ENCODE results near the gene XRCC4. TPM values are rescaled to one million over a fixed set of nuclear protein-coding genes. Genes with fewer than 3 reads are reported as not detected.
"Not testable (repeated sequence)": the region's sequence is repeated elsewhere in the genome, so short reads cannot be mapped to it uniquely, and the experiment has no call there.

Gene XRCC4
- total RNA-seq, 1 donor from 2014 or later = 6.2 TPM

- ATAC-seq = no peak
Measured at GRCh38 chr5:83354958-83355357, 277.6 kb downstream of the XRCC4 start.

GRCh38 chr5:83355482-83356014 is 278.2 kb downstream of the XRCC4 start:
- ATAC-seq = not testable (repeated sequence)

DNA sequence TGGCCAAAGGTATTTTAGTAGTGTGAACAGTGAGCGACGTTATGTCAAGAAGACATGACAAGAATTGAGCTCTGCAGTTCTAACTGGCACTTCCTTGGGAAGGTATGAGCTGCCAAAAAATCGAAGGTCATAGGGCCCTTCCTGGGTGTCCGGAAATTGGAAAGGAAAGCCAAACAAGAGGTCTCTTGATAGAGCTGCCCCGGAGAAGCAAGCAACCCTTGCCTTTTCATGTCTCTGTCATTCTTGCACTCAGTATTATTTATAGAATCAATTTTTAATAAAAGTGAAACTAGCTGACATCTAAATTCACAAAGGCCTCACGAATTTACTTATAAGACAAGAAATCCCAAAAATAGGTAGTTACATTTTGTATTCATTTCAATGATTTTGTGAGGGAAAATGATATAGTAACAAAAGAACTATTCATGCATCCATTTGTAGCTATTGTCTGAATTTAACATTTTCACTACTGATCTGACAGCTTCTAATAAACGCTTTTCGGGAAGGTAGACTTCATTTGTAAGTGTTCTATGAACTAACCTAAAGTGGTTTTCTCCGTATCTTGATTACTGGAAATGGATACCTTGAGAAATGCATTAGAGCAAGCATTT is 280.4 kb downstream of the XRCC4 start:
- no peak for ATAC-seq

DNA sequence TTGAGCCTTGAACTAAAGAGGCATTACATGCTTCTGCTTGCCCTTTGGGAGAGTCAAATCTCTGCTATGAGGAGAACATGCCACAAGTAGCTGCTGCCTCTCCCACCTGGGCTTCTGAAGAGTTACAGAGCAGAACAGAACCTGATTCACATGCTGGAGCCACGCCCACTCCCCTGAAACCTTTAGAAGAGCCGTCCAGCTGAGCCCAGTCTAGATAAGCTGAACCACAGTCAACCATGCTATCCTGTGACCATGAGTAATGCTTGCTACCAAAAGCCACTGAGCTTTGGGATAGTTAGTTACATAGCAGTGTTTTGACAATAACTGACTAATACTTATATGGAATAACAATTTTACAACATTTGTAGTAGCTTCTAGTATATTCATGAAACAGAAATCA is 283.2 kb downstream of the XRCC4 start:
- ATAC-seq = no peak

- ATAC-seq = no peak
Measured at GRCh38 chr5:83362526-83362925, 285.2 kb downstream of the XRCC4 start.

DNA sequence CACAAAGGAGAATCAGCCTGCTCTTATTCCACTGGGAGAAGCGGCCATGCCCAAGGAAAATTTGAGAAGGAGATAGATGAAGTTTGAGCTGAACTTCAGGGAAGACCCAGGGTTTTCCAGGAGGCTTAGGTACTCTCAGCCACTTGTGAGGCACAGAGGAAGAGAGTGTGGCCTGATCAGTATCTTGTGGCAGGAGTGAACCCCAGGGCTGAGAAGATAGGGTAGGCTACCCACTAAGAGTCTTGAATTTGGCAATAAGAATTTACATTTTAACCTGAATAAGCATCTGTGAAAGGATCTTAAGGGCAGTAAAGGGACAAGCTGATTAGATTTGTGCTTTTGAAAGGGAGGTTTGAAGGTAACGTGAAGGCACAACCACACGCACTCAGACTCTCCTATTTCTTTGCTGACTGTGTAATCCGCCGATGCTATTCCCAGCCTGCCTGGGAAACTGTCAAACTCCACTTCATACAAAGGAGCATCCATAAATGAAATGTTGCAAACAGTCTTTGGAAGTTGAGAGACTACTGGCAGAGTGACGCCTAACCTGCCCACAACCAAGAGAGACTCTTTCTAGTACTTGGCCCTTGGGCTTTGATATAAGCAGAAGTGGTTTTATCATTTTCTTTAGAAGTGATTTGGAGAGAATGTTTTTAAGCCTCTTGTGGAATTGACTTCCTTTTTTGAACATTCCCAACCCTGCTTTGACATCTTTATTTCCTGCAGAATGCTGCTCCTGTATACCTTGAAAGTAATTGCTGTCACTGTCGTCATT is 286.0 kb downstream of the XRCC4 start:
- no peak for ATAC-seq

- no peak for ATAC-seq
Measured at GRCh38 chr5:83363886-83364275, 286.5 kb downstream of the XRCC4 start.

DNA sequence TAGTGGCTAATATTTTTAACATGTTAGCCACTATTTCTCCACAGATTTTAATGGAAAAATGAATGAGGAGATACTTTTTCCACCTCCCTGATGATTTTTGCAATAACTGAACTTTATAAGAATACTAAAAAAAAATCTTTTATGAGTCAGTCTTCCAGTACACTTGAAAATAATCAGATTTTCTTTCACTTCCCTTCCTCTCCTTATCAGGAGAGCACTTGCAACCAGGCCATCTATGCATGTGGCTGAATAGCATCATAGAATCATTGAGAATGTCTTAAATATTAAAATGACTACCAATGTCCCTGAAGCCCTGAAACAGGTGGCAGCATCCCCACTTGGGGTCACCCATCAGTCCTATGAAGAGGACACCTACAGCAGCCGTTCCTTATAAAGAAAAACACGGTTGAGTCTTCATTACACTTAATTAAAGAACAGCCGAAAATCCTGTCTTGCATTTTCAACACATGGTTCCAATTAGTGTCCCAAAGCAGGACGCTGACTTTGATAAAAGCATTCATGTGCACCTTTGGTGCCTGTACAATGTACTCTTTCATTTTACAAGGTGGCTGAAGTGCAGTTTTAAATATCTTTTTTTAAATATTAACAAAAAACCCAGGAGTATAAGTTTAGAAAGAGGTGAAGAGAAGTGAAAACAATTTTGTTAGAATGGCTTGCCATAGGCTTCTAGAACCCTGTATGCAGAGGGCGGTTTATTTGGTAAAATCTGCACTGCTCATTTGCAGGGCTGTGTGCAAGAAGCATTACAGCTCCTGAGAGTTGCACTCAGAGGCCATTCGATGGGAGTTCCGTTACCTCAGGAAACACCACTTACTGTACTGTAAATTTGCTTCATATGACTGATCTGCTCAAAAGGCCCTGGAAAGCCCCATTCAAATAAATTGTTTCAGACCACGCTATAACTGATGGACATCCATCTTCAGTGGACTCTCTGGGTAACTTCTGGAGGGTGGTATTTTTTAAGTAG is 287.3 kb downstream of the XRCC4 start:
- no peak for ATAC-seq

DNA sequence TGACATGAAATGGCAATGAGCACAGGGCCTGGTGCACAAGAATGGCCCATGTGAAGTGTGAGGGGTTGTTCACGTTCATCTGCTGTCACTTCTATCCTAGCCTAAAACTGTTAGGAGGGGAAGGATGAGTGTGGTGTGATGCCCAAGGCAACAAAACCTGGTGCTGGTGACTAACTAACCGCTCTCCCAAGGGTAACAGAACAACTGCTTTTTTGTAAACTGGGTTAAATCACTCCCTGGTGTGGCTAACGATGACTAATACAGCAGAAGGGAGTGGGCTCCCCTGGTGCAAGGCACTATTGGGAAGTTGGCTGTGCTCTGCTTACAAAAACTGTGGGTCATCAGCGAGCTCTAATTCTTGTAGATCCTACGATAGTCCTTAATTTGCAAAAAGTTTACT is 291.0 kb downstream of the XRCC4 start:
- no peak for ATAC-seq

DNA sequence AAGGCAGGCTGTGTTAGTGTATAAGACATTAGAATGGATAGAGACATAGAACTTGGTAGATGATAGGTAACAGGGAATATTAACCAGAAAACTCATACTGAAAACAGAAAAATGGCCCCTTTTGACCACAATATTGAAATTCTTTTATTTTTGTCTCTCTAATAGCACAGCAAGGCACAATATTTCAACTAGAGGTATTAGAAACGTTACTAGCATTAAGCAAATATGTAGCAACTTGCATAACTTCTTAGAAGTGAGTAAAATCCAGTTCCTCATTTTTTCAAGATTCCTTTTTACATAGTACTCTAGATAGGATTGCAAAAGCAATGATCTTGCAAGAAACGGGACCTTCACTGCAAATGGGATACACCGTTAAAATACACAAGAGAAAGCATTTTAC is 291.5 kb downstream of the XRCC4 start:
- no peak for ATAC-seq

- no peak for ATAC-seq
Measured at GRCh38 chr5:83370957-83371356, 293.6 kb downstream of the XRCC4 start.

- ATAC-seq = no peak
Measured at GRCh38 chr5:83371726-83372125, 294.4 kb downstream of the XRCC4 start.

DNA sequence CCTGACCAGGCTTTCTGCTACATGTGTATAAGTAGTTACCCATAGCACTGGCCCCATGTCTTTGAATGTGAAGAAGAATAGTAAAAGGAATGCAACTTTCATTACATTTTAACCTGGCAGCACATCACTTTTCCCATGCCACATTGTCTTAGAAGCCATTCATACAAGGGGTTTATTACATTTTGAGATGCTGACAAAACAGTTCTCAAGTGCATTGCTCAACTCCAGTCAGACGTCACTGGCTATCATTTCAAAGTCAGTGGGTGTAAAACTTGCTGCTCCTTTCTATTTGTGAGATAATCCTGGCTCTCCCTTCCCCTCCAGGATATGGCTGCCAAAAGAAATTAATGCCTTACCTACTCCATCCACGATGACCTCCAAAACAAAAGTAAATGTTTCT is 297.2 kb downstream of the XRCC4 start:
- ATAC-seq = no peak

DNA sequence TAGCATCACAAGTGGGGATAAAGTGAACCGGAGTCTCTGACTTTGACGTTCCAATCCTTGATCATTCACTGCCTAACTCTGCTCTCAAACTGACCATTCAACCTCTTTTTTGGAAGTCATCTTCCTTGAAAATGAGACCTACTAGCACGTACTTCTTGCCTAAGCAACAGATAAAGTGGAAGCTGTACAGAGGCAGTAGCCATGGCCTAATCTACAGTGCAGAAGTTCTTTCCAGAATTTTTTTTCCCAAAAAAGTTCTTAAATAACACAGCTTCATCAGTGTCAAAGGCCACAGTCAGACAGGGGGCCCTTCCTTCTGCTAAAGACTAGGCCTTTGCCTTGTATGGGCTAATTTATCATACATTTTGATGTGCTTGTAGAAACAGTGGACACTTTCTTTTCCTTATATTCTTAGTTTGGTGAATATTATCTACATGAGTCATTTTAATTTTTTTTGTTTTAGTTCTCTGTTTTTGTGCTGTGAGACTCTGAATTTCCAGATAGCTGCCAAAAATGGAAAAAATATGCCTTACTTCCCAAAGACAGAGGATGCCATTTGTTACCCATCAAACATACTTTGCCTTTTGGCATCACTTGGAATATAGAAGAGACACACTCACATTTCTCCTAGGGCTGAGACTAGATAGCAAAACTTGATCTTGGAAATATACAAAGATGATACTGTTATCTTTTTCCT is 297.9 kb downstream of the XRCC4 start:
- no peak for ATAC-seq

- no peak for ATAC-seq
Measured at GRCh38 chr5:83376461-83376860, 299.1 kb downstream of the XRCC4 start.

- ATAC-seq = no peak
Measured at GRCh38 chr5:83377131-83377865, 300.0 kb downstream of the XRCC4 start.

DNA sequence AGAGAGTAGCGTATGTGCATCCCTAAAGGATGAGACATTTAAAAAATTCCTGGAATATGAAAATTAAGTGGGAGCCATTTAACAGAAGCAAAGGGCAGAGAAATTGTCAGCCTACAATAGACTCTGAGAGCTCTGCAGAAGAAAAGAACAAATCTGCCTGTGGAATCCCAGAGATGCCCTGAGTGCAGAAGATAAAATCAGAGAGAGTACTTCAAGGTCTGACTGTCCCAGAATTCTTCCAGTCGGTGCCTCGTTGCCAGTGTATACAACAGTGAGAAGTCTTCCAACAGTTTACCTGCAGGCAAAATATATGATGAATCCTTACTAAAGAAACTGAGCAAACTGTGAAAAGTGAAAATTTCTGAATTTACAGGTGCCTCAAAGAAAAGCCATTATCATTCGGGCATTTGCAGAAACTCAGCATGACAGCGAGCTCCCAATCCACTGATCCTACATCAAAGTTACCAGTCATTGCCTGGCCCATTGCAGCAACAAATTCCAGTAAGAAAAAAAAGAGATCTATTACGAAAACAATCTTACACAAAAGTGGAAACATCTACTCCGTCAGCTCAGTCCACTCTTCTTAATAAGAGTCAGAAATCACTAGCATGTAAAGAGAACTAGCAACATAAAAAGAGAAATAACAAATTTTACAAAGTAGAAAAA is 301.4 kb downstream of the XRCC4 start:
- no peak for ATAC-seq

DNA sequence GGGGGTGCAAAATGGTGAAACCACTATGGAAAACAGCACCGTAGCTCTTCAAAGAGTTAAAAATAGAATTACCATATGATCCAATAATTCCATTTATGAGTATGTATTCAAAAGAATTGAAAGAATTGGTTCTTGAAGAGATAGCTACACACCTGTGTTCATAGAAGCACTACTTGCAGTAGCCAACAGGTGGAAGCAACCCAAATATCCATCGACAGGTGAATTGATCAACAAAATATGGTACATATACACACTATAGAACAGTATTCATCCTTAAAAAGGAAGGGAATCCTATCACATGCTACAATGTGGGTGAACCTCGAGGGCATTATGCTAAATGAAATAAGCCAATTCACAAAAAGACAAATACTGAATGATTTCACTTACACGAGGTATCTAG is 308.5 kb downstream of the XRCC4 start:
- no peak for ATAC-seq

- no peak for ATAC-seq
Measured at GRCh38 chr5:83387041-83387440, 309.7 kb downstream of the XRCC4 start.

DNA sequence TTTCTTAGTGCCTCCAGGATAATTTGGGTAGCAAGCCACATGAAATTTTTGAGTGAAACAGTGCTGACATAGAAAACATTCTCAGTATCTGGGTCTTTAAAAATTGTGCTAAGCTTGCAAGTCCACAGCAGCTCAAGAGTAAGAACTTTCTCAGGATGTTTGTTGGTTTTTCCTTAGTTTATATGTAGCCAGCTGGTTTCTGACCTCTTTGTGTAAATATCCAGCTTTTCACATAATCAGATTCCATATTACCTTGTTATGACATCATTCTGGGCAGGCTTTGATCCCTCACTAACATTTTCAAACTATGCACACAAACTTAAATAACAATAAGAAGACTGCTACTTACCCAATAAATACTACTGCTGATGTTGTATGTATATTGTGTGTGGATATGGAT is 311.3 kb downstream of the XRCC4 start:
- ATAC-seq = no peak
